Left renal cortex interstitium (tissue), 4 donors: ENCODE results near the gene HNMT. TPM values are rescaled to one million over a fixed set of nuclear protein-coding genes. Genes with fewer than 3 reads are reported as not detected.
"Not testable (repeated sequence)": the region's sequence is repeated elsewhere in the genome, so short reads cannot be mapped to it uniquely, and the experiment has no call there.

Experiments
- DNase-seq, 4 donors: peaks; one replicate each; pipeline ENCODE4 v3.0.0-alpha.2; 2013; ENCODE audit warnings: low read depth in 4 of 4, low spot score in 2 of 4, missing footprints in 1 of 4
- polyA plus RNA-seq, 4 donors: library from polyadenylated mRNA; unstranded; fragments of 120-200 nt; gene quantifications; one replicate each; pipeline ENCODE4 v1.2.1, GENCODE V29; 2013; ENCODE audit not compliant: insufficient read length in 4 of 4

Gene HNMT
- polyA plus RNA-seq, 4 donors = 51.3 to 83.6 (median 60.7) TPM

GRCh38 chr2:137971259-137971658, 7.0 kb downstream of the HNMT start:
- DNase-seq = not testable (repeated sequence)

- no peak for DNase-seq
Observed at GRCh38 chr2:137973280-137973679, 9.0 kb downstream of the HNMT start.

DNA sequence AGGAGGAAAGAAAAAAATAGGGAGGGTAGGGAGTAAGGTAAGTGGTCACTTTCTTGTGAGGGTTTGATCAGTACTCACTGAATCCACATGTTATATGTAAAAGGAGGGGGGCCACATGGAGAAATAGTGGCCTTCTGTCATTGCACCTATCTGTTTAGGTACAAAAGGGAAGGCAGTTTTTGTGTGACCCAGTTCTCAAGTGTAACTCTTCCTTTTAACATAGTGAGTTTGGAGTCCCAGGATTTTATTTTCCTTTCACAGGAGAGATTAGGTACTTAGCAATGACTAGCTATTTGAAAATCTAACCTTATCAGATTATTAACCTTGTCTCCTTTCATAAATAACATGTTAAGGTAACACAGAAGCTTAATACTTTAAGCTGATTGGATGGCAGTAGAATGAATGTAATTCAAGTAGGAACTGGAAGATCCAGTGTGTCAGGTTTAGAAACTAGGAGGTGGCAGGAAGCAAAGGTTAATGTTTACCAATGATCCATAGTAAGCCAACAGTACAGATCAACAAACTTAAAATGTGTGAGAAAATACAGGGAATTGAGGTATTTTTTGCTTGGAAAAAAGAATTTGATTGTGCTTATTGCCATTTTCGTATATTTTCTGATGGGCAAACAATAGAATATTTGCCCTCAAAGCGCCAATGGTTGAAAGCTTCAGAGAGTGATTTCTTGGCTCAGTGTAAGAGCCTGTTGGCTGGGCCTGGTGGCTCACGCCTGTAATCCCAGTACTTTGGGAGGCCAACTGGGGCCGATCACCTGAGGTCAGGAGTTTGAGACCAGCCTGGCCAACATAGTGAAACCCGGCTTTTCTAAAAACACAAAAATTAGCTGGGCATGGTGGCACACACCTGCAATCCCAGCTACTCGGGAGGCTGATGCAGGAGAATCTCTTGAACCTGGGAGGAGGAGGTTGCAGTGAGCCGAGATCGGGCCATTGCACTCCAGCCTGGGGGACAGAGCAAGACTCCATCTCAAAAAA, 11.3 kb downstream of the HNMT start:
- peak in 2 of 4 donors; percentile 11 to 44 for DNase-seq

GRCh38 chr2:137976274-137976673, 12.0 kb downstream of the HNMT start:
- no peak for DNase-seq

GRCh38 chr2:137977790-137978189, 13.5 kb downstream of the HNMT start:
- DNase-seq = no peak

GRCh38 chr2:137980459-137980858, 16.2 kb downstream of the HNMT start:
- no peak for DNase-seq

DNA sequence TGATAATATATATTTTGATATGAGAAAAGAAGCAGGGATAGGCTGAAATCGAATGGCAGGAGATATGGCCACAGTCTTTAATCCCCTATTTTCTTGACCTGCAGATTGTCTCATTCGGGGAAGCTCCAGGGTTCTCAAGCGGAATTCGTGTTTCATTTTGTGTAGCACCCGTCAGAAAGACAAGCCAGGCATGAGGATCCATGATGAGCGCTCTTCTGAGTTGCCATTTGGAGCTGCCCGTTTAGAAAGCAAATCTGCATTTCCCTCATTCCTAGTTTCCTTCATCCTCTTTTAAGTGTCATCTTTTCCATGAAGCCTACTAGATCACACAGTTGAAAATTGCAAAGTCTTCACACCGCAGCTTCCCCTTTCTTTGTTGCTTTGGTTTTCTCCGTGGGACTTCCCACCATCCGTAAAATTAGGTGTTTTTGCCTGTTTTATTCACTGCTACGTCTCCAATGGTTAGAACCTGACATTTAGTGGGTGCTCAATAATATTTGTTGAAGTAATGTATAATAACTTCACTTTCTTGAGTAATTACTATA, 16.9 kb downstream of the HNMT start:
- no peak for DNase-seq

- no peak for DNase-seq
Observed at GRCh38 chr2:137983581-137983980, 19.3 kb downstream of the HNMT start.

DNA sequence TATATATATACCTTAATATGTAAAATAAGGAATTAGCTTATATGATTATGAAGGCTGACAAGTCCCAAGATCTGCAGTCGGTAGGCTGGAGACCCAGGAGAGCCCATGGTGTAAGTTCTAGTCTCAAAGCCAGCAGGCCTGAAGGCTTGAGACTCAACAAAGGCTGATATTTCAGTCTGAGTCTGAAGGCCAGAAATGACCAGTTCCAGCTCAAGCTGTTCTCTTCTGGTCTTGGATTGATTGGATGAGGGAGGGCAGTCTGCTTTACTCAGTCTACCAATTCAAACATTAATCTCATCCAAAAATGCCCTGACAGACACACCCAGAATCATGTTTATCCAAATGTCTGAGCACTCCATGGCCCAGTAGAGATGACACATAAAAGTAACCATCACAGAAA, 22.0 kb downstream of the HNMT start:
- DNase-seq = no peak

- no peak for DNase-seq
Observed at GRCh38 chr2:137987011-137987410, 22.7 kb downstream of the HNMT start.

GRCh38 chr2:137991078-137991477, 26.8 kb downstream of the HNMT start:
- DNase-seq = no peak

GRCh38 chr2:137992039-137992646, 27.9 kb downstream of the HNMT start:
- no peak for DNase-seq

GRCh38 chr2:137993715-137994476, 29.6 kb downstream of the HNMT start:
- not testable (repeated sequence) for DNase-seq

DNA sequence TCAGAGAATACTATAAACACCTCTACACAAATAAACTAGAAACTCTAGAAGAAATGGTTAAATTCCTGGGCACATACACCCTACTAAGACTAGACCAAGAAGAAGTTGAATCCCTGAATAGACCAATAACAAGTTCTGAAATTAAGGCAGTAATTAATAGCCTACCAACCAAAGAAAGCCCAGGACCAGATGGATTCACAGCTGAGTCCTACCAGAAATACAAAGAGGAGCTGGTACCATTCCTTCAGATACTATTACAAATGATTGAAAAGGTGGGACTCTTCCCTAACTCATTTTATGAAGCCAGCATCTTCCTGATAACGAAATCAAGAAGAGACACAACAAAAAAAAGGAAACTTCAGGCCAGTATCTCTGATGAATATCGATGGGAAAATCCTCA, 31.1 kb downstream of the HNMT start:
- not testable (repeated sequence) for DNase-seq

- DNase-seq = not testable (repeated sequence)
Observed at GRCh38 chr2:137996158-137996557, 31.9 kb downstream of the HNMT start.

GRCh38 chr2:137997733-137998132, 33.5 kb downstream of the HNMT start:
- no peak for DNase-seq

- DNase-seq = no peak
Observed at GRCh38 chr2:137998503-137998902, 34.2 kb downstream of the HNMT start.

DNA sequence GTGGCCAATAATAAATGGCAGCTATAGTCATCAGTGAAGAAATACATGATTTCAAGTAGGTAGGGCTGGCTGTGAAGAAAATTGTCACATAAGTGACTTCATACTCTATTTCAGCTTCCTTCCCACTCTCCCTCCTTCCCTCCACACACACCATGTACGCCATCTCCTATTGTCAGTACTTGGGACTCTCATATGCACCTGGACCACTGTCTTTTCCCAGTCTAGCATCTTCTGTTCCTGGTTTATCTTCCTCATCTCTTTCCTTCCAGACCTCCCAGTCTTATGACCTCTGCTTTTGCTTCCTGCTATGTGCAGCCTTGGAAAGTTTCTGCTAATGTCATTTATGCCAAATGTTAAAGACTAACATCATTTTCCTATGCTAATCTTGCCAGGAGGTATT, 35.0 kb downstream of the HNMT start:
- DNase-seq = no peak

DNA sequence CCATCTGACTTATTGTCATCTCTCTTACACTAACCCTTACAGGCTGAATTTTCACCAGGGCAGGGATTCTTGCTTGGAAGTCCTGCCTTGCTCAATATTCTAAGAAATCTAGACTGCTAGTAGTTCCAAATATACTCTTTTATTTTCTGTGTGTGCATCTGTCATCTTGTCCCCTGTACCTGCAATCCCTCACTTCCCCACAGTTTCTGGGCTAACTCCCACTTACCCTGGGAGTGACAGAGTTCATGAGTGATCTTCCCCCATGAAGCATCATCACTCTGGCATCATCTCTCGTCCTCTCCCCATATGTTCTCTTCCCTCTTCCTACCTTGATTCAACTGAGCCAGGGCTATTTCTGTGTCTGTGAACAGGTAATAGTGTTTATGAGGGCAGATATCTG, 35.7 kb downstream of the HNMT start:
- no peak for DNase-seq

GRCh38 chr2:138000796-138001195, 36.5 kb downstream of the HNMT start:
- DNase-seq = no peak

- DNase-seq = no peak
Observed at GRCh38 chr2:138003411-138003810, 39.1 kb downstream of the HNMT start.
